ENCODE measurements around the gene RAB20. TPM values are rescaled to one million over a fixed set of nuclear protein-coding genes. Genes with fewer than 3 reads are reported as not detected.

RAB20 gene
- total RNA-seq, 1 donor from 2014 or later, result 17.7 TPM

- Histone ChIP-seq H3K27ac (peak overlapping the region; percentile 54 to 67), H3K9me3 (no peaks in the 10 kb centered on the region), H3K36me3 (peaks cover 10 to 24% of the 10 kb centered on the region in 2 donors), H3K4me1 (peaks cover 23 to 30% of the 10 kb centered on the region in 2 donors), H3K4me3 (no peak overlapping the region), H3K27me3 (no peaks in the 10 kb centered on the region)
- TF ChIP-seq CTCF (IDR thresholded peaks at IDR 0.05), result no peak
- no peak for DNase-seq (ENCODE audit: low spot score in 2 of 2)
- intact Hi-C loops (cut with DNase I), result no loop called here
Measured at GRCh38 chr13:110518226-110518525, 43.3 kb downstream of the RAB20 start.

DNA sequence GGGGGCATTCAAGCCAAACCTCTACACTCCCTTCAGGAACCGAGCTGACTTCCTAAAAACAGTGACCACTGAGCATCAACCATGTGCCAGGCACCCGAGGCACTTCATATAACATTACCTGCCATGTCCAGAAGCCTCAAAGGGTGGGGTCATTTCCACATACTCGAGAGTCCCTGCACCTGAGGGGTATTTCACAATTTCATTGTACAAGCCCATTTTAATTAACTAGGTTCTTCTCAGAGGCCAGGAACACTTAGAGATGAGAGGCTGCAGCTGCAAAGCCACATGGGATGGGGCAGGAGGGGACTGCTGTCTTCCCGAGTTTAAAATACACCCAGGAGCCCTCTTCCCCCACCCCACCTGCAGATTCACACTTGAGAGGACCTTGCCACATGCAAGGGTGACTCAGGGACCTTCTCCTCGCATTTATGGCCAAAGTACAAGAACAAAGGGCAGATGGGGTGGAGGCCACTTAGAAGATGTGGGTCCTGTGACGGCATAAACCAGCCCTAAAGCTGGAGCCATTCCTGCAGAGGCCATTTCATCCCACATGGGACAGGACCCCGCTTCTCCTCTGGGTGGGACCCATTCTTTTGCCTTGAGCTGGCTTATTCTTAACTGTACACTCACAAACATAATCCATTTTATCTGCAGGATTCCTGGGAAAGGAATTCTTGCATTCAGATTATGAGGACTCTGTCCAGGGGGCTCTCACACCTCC is 43.9 kb downstream of the RAB20 start:
- Histone ChIP-seq H3K27me3 (no peaks in the 10 kb centered on the region), H3K4me3 (no peak overlapping the region), H3K9me3 (no peaks in the 10 kb centered on the region), H3K27ac (peak overlapping the region; percentile 54 to 67), H3K4me1 (peaks cover 23 to 26% of the 10 kb centered on the region in 2 donors), H3K36me3 (peaks cover 16 to 29% of the 10 kb centered on the region in 2 donors)
- TF ChIP-seq CTCF (IDR thresholded peaks at IDR 0.05), result no peak
- no peak for DNase-seq (ENCODE audit: low spot score in 2 of 2)
- intact Hi-C loops (cut with DNase I), result no loop called here

GRCh38 chr13:110516500-110516899 is 45.0 kb downstream of the RAB20 start:
- Histone ChIP-seq H3K9me3 (no peaks in the 10 kb centered on the region), H3K36me3 (peaks cover 27 to 41% of the 10 kb centered on the region in 2 donors), H3K27ac (no peak overlapping the region), H3K27me3 (no peaks in the 10 kb centered on the region), H3K4me3 (no peak overlapping the region), H3K4me1 (peaks cover 14 to 15% of the 10 kb centered on the region in 2 donors)
- no peak for TF ChIP-seq CTCF (IDR thresholded peaks at IDR 0.05)
- no peak for DNase-seq (ENCODE audit: low spot score in 2 of 2)
- intact Hi-C loops (cut with DNase I), result no loop called here

DNA sequence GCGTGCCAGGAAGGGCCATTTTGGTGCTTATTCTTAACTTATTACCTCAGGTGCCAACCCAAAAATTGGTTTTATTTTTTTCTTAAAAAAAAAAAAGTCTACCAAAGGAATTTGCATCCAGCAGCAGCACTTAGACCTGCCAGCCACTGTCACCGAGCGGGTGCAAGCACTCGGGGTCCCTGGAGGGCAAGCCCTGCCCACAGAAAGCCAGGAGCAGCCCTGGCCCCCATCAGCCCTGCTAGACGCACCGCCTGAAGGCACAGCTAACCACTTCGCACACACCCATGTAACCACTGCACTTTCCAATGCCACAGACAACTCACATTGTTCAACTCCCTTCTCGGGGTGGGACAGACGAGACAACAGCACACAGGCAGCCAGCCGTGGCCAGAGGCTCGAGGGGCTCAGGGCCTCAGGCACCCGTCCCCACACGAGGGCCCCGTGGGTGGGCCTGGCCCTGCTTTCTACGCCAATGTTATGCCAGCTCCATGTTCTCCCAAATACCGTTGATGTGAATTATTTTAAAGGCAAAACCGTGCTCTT is 49.3 kb downstream of the RAB20 start:
- Histone ChIP-seq H3K4me3 (no peak overlapping the region), H3K27ac (no peak overlapping the region), H3K36me3 (peaks cover 65 to 77% of the 10 kb centered on the region in 2 donors), H3K27me3 (no peaks in the 10 kb centered on the region), H3K9me3 (no peaks in the 10 kb centered on the region), H3K4me1 (peaks cover 0 to 5% of the 10 kb centered on the region in 2 donors)
- TF ChIP-seq CTCF (IDR thresholded peaks at IDR 0.05), result no peak
- intact Hi-C loops (cut with DNase I), result no loop called here
- DNase-seq (ENCODE audit: low spot score in 2 of 2), result no peak

GRCh38 chr13:110511509-110512181 is 49.9 kb downstream of the RAB20 start:
- Histone ChIP-seq H3K27ac (no peak overlapping the region), H3K4me3 (no peak overlapping the region), H3K27me3 (no peaks in the 10 kb centered on the region), H3K4me1 (peaks cover 4 to 10% of the 10 kb centered on the region in 2 donors), H3K36me3 (peaks cover 68 to 79% of the 10 kb centered on the region in 2 donors), H3K9me3 (no peaks in the 10 kb centered on the region)
- no peak for DNase-seq (ENCODE audit: low spot score in 2 of 2)
- intact Hi-C loops (cut with DNase I), result no loop called here
- no peak for TF ChIP-seq CTCF (IDR thresholded peaks at IDR 0.05)
